ENCODE measurements around the gene PRKG2.

Gene PRKG2

GRCh38 chr4:81131563-81131962 lies 83.5 kb downstream of the PRKG2 start:
- H3K4me3 ChIP-seq (ENCODE audit: low read depth, low read length): no peak overlapping the region
- TF ChIP-seq CTCF (IDR thresholded peaks at IDR 0.05; ENCODE audit: low read depth, low read length): no peak
- H3K4me1 ChIP-seq: no peaks in the 10 kb centered on the region
- no peaks in the 10 kb centered on the region for H3K9me3 ChIP-seq
- H3K27me3 ChIP-seq: no peaks in the 10 kb centered on the region
- H3K36me3 ChIP-seq: no peaks in the 10 kb centered on the region
- DNase-seq: no peak

- no peaks in the 10 kb centered on the region for H3K27me3 ChIP-seq
- DNase-seq: no peak
- H3K9me3 ChIP-seq: no peaks in the 10 kb centered on the region
- no peak for TF ChIP-seq CTCF (IDR thresholded peaks at IDR 0.05; ENCODE audit: low read depth, low read length)
- H3K4me3 ChIP-seq (ENCODE audit: low read depth, low read length): no peak overlapping the region
- no peaks in the 10 kb centered on the region for H3K36me3 ChIP-seq
- H3K4me1 ChIP-seq: no peaks in the 10 kb centered on the region
Measured at GRCh38 chr4:81131066-81131465, 84.0 kb downstream of the PRKG2 start.

- Histone ChIP-seq H3K36me3 (no peaks in the 10 kb centered on the region), H3K4me1 (no peaks in the 10 kb centered on the region), H3K27me3 (no peaks in the 10 kb centered on the region), H3K9me3 (no peaks in the 10 kb centered on the region), H3K4me3 (ENCODE audit: low read depth, low read length) (no peak overlapping the region)
- no peak for TF ChIP-seq CTCF (IDR thresholded peaks at IDR 0.05; ENCODE audit: low read depth, low read length)
- DNase-seq: no peak
Measured at GRCh38 chr4:81130569-81130968, 84.5 kb downstream of the PRKG2 start.

GRCh38 chr4:81120055-81120454 lies 95.0 kb downstream of the PRKG2 start:
- H3K4me1 ChIP-seq: no peaks in the 10 kb centered on the region
- no peaks in the 10 kb centered on the region for H3K9me3 ChIP-seq
- no peaks in the 10 kb centered on the region for H3K27me3 ChIP-seq
- H3K36me3 ChIP-seq: no peaks in the 10 kb centered on the region
- TF ChIP-seq CTCF (IDR thresholded peaks at IDR 0.05; ENCODE audit: low read depth, low read length): no peak
- no peak for DNase-seq
- H3K4me3 ChIP-seq (ENCODE audit: low read depth, low read length): no peak overlapping the region

- TF ChIP-seq CTCF (IDR thresholded peaks at IDR 0.05; ENCODE audit: low read depth, low read length): no peak
- no peak for DNase-seq
- H3K27me3 ChIP-seq: no peaks in the 10 kb centered on the region
- no peaks in the 10 kb centered on the region for H3K9me3 ChIP-seq
- H3K4me1 ChIP-seq: no peaks in the 10 kb centered on the region
- no peaks in the 10 kb centered on the region for H3K36me3 ChIP-seq
- no peak overlapping the region for H3K4me3 ChIP-seq (ENCODE audit: low read depth, low read length)
Measured at GRCh38 chr4:81118086-81118485, 96.9 kb downstream of the PRKG2 start.

- DNase-seq: no peak
- H3K9me3 ChIP-seq: no peaks in the 10 kb centered on the region
- no peaks in the 10 kb centered on the region for H3K27me3 ChIP-seq
- TF ChIP-seq CTCF (IDR thresholded peaks at IDR 0.05; ENCODE audit: low read depth, low read length): no peak
- H3K4me3 ChIP-seq (ENCODE audit: low read depth, low read length): no peak overlapping the region
- no peaks in the 10 kb centered on the region for H3K4me1 ChIP-seq
- H3K36me3 ChIP-seq: no peaks in the 10 kb centered on the region
Measured at GRCh38 chr4:81116566-81116965, 98.5 kb downstream of the PRKG2 start.
